Activated naive CD8-positive, alpha-beta T cell treated with anti-CD3 and anti-CD28 coated beads, Interleukin-2, amount 50 U/mL, for 24 hours (primary cell): Measurements from ENCODE around the gene FCER2.

ENCODE experiments used
- ATAC-seq: fragments of 150-1000 bp; cut with Tn5 transposase; one replicate; pipeline ENCODE4 v1.10.0; 2021
- DNase-seq: peaks from one replicate; pipeline ENCODE4 v3.0.0; 2021
- H3K27ac Mint-ChIP-seq: one replicate; pipeline ENCODE4 v1.8.0; 2021; ENCODE audit warnings: mild to moderate bottlenecking, mixed read lengths
- H3K27me3 Mint-ChIP-seq: one replicate; pipeline ENCODE4 v1.8.0; 2021; ENCODE audit warnings: mixed read lengths
- H3K36me3 Mint-ChIP-seq: one replicate; pipeline ENCODE4 v1.8.0; 2021; ENCODE audit warnings: low read depth, mixed read lengths
- H3K4me1 Mint-ChIP-seq: one replicate; pipeline ENCODE4 v1.8.0; 2021; ENCODE audit warnings: mixed read lengths
- H3K4me3 Mint-ChIP-seq: one replicate; pipeline ENCODE4 v1.8.0; 2021; ENCODE audit warnings: mild to moderate bottlenecking, moderate library complexity, mixed read lengths
- H3K9me3 Mint-ChIP-seq: one replicate; pipeline ENCODE4 v1.8.0; 2021; ENCODE audit warnings: mixed read lengths

The FCER2 gene

GRCh38 chr19:7722231-7722651 is 20.3 kb upstream of the FCER2 start:
- no peaks in the 10 kb centered on the region for H3K9me3 Mint-ChIP-seq
- H3K27me3 Mint-ChIP-seq, result peaks cover 4% of the 10 kb centered on the region
- ATAC-seq, result no peak
- peaks cover 26% of the 10 kb centered on the region for H3K4me1 Mint-ChIP-seq
- H3K36me3 Mint-ChIP-seq, result no peaks in the 10 kb centered on the region
- no peak overlapping the region for H3K4me3 Mint-ChIP-seq
- DNase-seq, result no peak
- no peak overlapping the region for H3K27ac Mint-ChIP-seq

GRCh38 chr19:7720351-7720750 is 18.4 kb upstream of the FCER2 start:
- Mint-ChIP-seq H3K27me3 (no peaks in the 10 kb centered on the region), H3K36me3 (peaks cover 8% of the 10 kb centered on the region), H3K9me3 (peaks cover 7% of the 10 kb centered on the region), H3K4me1 (peaks cover 33% of the 10 kb centered on the region), H3K27ac (no peak overlapping the region), H3K4me3 (no peak overlapping the region)
- DNase-seq (no peak), ATAC-seq (no peak)

DNA sequence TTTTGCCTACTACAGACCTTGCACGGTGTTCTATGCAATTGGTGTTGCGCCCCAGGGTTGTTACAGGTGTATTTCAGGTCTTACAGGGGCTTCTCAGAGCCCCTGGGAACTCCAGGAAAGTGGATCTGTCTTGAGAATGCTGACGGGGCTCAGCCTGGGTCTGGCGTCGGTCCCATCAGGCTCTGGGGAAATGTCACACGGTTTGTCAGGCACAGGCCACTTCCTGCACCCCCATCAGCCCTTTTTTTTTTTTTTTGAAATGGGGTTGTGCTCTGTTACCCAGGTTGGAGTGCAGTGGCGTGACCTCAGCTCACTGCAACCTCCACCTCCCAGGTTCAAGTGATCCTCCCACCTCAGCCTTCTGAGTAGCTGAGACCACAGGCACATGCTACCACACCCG is 16.7 kb upstream of the FCER2 start:
- Mint-ChIP-seq H3K27ac (peak overlapping the region; percentile 37), H3K36me3 (peaks cover 8% of the 10 kb centered on the region), H3K4me1 (peaks cover 49% of the 10 kb centered on the region), H3K9me3 (peaks cover 7% of the 10 kb centered on the region), H3K27me3 (no peaks in the 10 kb centered on the region), H3K4me3 (no peak overlapping the region)
- ATAC-seq (peak; percentile 20), DNase-seq (no peak)

- no peak for ATAC-seq
These were observed 14.8 kb upstream of the FCER2 start for GRCh38 chr19:7716762-7717161.

DNA sequence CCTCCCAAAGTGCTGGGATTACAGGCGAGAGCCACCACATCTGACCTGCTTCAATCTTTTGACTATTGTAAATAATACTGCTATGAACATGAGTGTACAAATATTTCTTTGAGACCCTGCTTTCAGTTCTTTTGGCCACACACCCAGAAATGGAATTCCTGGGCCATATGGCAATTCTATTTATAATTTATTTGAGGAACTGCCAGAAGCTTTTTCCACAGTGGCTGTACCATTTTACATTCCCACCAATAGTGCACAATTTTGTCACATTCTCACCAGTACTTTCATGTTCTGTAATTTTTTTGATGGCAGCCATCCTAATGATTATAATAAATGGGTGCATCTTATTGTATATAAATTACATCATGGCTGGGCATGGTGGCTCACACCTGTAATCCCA is 13.7 kb upstream of the FCER2 start:
- no peaks in the 10 kb centered on the region for H3K27me3 Mint-ChIP-seq
- peaks cover 7% of the 10 kb centered on the region for H3K9me3 Mint-ChIP-seq
- H3K27ac Mint-ChIP-seq, result no peak overlapping the region
- no peak overlapping the region for H3K4me3 Mint-ChIP-seq
- H3K36me3 Mint-ChIP-seq, result peaks cover 8% of the 10 kb centered on the region
- DNase-seq (no peak), ATAC-seq (no peak)
- peaks cover 51% of the 10 kb centered on the region for H3K4me1 Mint-ChIP-seq

More at GRCh38 chr19:7716762-7717161, 14.8 kb upstream of the FCER2 start:
- Mint-ChIP-seq H3K4me3 (no peak overlapping the region), H3K27me3 (no peaks in the 10 kb centered on the region), H3K4me1 (peaks cover 52% of the 10 kb centered on the region), H3K9me3 (peaks cover 7% of the 10 kb centered on the region), H3K27ac (no peak overlapping the region), H3K36me3 (peaks cover 8% of the 10 kb centered on the region)
- no peak for DNase-seq

DNA sequence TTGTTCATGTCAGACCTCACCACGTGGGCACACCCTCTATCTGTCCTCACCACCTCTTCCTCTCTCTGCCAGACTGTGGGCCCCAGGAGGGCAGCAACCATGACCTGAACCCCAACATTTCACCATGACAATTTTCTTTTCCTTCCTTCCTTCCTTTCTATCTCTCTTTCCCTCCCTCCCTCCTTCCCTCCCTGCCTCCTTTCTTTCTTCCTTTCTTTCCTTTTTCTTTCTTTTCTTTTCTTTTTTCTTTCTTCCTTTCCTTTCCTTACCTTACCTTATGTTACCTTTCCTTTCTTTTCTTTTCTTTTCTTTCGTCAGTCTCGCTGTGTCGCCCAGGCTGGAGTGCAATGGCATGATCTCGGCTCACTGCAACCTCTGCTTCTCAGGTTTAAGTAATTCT is 8.7 kb upstream of the FCER2 start:
- DNase-seq (no peak), ATAC-seq (no peak)
- no peaks in the 10 kb centered on the region for H3K27me3 Mint-ChIP-seq
- peaks cover 61% of the 10 kb centered on the region for H3K4me1 Mint-ChIP-seq
- H3K27ac Mint-ChIP-seq, result no peak overlapping the region
- H3K4me3 Mint-ChIP-seq, result no peak overlapping the region
- no peaks in the 10 kb centered on the region for H3K9me3 Mint-ChIP-seq
- no peaks in the 10 kb centered on the region for H3K36me3 Mint-ChIP-seq

- peaks cover 61% of the 10 kb centered on the region for H3K4me1 Mint-ChIP-seq
- no peak overlapping the region for H3K4me3 Mint-ChIP-seq
- no peak overlapping the region for H3K27ac Mint-ChIP-seq
These were observed 8.1 kb upstream of the FCER2 start for GRCh38 chr19:7709932-7710460.

DNA sequence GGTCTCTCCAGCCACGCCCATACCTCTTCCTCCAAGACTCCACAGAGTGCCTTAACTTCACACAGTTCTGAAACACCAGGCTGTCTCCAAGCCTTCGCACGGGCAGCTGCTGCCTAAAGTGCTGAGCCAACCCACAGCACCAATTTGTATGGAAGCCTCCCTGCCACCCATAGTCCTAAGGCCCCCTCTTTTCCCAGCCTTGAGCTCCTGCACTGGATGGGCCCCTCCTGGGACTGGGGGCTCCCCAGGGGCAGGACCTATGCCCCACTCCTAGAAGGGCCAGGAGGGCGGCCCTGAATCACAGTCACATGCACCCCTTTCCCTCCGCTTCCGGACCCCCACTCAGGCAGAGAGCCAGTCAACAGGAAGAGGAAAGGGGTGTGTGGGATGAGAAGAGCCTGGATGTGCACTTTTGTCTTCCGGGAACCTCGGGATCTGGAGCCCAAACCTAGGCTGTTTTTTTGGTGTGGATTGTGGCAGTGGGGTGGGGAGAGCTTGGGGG is 5.1 kb upstream of the FCER2 start:
- no peak for DNase-seq
- no peak for ATAC-seq
- Mint-ChIP-seq H3K9me3 (no peaks in the 10 kb centered on the region), H3K27ac (peak overlapping the region; percentile 11), H3K4me1 (peaks cover 62% of the 10 kb centered on the region), H3K27me3 (peaks cover 3% of the 10 kb centered on the region), H3K4me3 (peak overlapping the region; percentile 7), H3K36me3 (no peaks in the 10 kb centered on the region)

More at GRCh38 chr19:7709932-7710460, 8.1 kb upstream of the FCER2 start:
- Mint-ChIP-seq H3K36me3 (no peaks in the 10 kb centered on the region), H3K9me3 (no peaks in the 10 kb centered on the region), H3K27me3 (no peaks in the 10 kb centered on the region)
- DNase-seq (no peak), ATAC-seq (no peak)

- H3K4me1 Mint-ChIP-seq, result peaks cover 64% of the 10 kb centered on the region
- H3K27ac Mint-ChIP-seq, result peak overlapping the region; percentile 92
- H3K9me3 Mint-ChIP-seq, result no peaks in the 10 kb centered on the region
- H3K36me3 Mint-ChIP-seq, result no peaks in the 10 kb centered on the region
- H3K4me3 Mint-ChIP-seq, result peak overlapping the region; percentile 61
- H3K27me3 Mint-ChIP-seq, result peaks cover 3% of the 10 kb centered on the region
- DNase-seq (no peak), ATAC-seq (no peak)
These were observed 4.4 kb upstream of the FCER2 start for GRCh38 chr19:7706188-7706954.

DNA sequence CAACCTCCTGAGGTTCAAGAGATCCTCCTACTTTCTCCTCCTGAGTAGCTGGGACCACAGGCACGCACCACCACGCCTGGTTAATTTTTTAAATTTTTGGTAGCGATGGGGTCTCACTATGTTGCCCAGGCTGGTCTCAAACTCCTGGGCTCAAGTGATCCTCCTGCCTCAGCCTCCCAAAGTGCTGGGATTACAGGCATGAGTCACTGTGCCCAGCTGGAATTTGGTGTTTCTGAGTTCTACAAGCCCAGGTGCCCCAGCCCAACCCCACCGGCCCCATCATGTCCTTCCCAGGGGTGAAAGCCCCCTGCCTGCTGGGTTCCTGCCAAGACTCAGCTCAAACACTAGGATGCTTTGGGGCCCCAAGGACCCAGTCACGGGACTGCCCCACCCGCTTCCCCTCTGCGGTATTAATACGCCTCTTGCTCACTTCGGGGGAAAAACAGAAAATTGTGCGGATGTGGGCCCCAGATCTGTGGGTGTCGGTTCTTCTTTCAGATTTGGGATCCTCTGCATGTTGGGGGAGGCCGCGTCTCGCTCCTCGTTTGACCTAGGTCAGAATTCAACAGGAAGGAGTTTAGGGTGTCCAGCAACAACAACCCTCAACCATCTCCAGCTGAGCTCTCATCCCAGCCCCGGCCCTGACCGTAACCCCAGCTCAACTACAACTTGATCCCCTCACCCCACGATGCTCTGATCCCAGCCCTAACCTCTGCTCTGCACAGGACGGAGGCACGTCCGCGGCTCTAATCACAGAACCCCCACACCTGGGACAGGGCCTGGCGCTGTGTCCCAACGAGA is 3.7 kb upstream of the FCER2 start:
- DNase-seq (peak; percentile 84), ATAC-seq (peak; percentile 84)
- H3K4me3 Mint-ChIP-seq, result peak overlapping the region; percentile 61
- peak overlapping the region; percentile 92 for H3K27ac Mint-ChIP-seq
- H3K27me3 Mint-ChIP-seq, result peaks cover 3% of the 10 kb centered on the region
- no peaks in the 10 kb centered on the region for H3K9me3 Mint-ChIP-seq
- no peaks in the 10 kb centered on the region for H3K36me3 Mint-ChIP-seq
- H3K4me1 Mint-ChIP-seq, result peaks cover 62% of the 10 kb centered on the region

GRCh38 chr19:7704280-7705060 is 2.5 kb upstream of the FCER2 start:
- no peak for DNase-seq
- no peak overlapping the region for H3K27ac Mint-ChIP-seq
- no peaks in the 10 kb centered on the region for H3K9me3 Mint-ChIP-seq
- ATAC-seq, result no peak
- H3K36me3 Mint-ChIP-seq, result no peaks in the 10 kb centered on the region
- H3K27me3 Mint-ChIP-seq, result peaks cover 3% of the 10 kb centered on the region
- H3K4me3 Mint-ChIP-seq, result no peak overlapping the region
- peaks cover 66% of the 10 kb centered on the region for H3K4me1 Mint-ChIP-seq

DNA sequence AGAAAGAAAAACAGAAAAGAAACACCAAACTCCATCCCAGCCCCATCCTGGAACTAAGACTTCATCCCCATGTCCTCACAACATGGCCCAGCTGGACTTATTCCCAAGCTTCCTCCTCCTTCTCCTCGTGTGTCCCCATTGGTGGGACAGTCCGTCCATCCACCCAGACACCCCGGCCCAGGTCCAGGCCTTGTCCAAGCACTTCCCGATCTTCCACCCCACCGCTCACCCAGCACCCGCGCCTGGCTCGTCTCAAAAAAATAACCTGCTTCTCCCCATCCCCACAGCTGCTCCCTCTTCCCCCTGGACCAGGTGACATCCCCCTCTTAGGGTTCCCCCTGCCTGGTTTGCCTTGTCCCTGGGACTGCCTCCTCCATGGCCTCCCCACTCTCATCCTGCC is 1.4 kb upstream of the FCER2 start:
- peaks cover 70% of the 10 kb centered on the region for H3K4me1 Mint-ChIP-seq
- no peaks in the 10 kb centered on the region for H3K9me3 Mint-ChIP-seq
- H3K27me3 Mint-ChIP-seq, result peaks cover 7% of the 10 kb centered on the region
- H3K36me3 Mint-ChIP-seq, result no peaks in the 10 kb centered on the region
- no peak overlapping the region for H3K4me3 Mint-ChIP-seq
- DNase-seq (no peak), ATAC-seq (no peak)
- no peak overlapping the region for H3K27ac Mint-ChIP-seq

DNA sequence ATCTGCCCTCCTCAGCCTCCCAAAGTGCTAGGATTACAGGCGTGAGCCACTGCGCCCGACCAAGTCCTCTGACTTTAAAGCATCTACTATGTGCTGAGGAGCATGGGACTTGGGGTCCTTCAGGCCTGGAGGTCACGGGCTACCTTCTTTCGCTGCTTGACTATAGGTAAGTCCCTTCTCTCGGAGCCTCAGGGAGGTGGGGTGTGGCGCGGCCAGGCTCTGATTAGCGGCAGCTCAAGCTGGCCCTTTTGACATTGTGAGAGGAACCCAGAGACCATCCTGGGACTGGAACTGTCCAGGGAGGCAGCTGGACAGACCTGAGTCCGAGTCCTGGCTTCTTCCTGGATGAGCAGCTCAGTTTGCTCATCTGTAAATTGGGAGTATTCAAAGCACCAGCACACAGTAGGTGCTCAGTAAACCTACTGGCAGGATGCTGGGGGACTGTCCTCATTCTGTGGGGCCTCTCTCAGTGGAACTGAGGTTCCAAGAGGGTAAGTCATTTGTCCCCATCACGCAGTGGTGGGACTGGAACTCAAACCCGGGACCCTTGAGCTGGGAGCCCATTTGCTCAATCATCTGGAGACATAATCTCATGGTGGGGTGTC is 780 bp downstream of the FCER2 start:
- Mint-ChIP-seq H3K9me3 (no peaks in the 10 kb centered on the region), H3K27me3 (peaks cover 12% of the 10 kb centered on the region), H3K4me1 (peaks cover 64% of the 10 kb centered on the region), H3K36me3 (peaks cover 2% of the 10 kb centered on the region), H3K27ac (peak overlapping the region; percentile 61), H3K4me3 (peak overlapping the region; percentile 45)
- DNase-seq, result no peak
- ATAC-seq, result no peak
